ENCODE results near the gene CSMD2. TPM values are rescaled to one million over a fixed set of nuclear protein-coding genes. Genes with fewer than 3 reads are reported as not detected.

Gene CSMD2
- total RNA-seq, 1 experiment from 2014 or later: 0.22 TPM

DNA sequence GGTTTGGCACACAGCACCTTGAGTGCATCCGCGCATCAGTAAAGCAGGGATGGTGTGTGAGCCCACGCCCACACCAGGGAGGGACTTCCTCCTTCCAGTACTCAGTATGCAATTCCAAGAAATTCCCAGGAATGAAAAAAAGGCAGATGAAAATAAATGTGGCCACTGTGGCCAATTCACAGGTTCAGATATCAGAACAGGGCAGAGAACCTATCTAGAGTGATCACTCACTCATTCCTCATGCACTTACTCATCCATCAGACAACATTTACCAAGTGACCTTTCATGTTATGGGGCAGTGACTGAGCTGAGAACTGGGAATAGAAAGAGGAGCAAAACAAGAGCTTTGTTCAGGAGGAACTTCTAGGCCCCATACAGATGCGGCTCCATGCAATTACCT, 578.9 kb downstream of the CSMD2 start:
- CTCF ChIA-PET: no interaction called here
- Histone ChIP-seq H3K4me2 (ENCODE audit: low read length) (peak overlapping the region; percentile 18), H3K27ac (ENCODE audit: low read depth, low read length) (no peak overlapping the region), H3K27me3 (ENCODE audit: insufficient read depth, low read length) (peaks cover 7% of the 10 kb centered on the region; the same call in 1 of the 2 replicates), H3K4me1 (ENCODE audit: control insufficient read depth in 1 of 2, insufficient read depth in 2 of 2, low read length in 2 of 2) (peaks cover 3 to 22% of the 10 kb centered on the region in 2 experiments; a peak in 3 of 4 replicates), H3K79me2 (ENCODE audit: insufficient read depth, low read length) (no peaks in the 10 kb centered on the region), H3K9ac (ENCODE audit: low read length) (no peak overlapping the region), H2AFZ (ENCODE audit: low read depth, low read length, poor library complexity, severe bottlenecking) (no peak overlapping the region), H4K20me1 (ENCODE audit: insufficient read depth) (no peaks in the 10 kb centered on the region), H3K9me2 (ENCODE audit: insufficient read depth) (no peaks in the 10 kb centered on the region), H3K4me3 (replicated peaks in 1 of 2; ENCODE audit: low read depth in 1 of 2, low read length in 2 of 2) (no peak overlapping the region), H3K9me3 (ENCODE audit: control insufficient read depth in 1 of 2, insufficient read depth in 1 of 2, low read depth in 1 of 2, low read length in 2 of 2) (no peaks in the 10 kb centered on the region), H3K36me3 (ENCODE audit: control insufficient read depth in 1 of 2, insufficient read depth in 2 of 2, low read length in 2 of 2) (no peaks in the 10 kb centered on the region)
- intact Hi-C loops (cut with micrococcal nuclease): no loop called here
- BruUV-seq (replicated peaks): no TSS peak
- POLR2A ChIA-PET: no interaction called here
- DNase-seq (ENCODE audit: low read depth, low spot score) (peak; percentile 13), ATAC-seq (peak; percentile 79)
- RAD21 ChIA-PET (ENCODE audit: low non-redundant PET in 1 of 2, low total read pairs in 2 of 2, uncharacterized antibody in 2 of 2, unreplicated experiment in 2 of 2): no interaction called here
- peak; percentile 33; the same call in 1 of the 2 replicates for TF ChIP-seq JUND (IDR thresholded peaks at IDR 0.05)
- no peak for TF ChIP-seq RAD21 (IDR thresholded peaks at IDR 0.05; ENCODE audit: low read depth)
- no peak for TF ChIP-seq SP1 (IDR thresholded peaks at IDR 0.05; ENCODE audit: low read depth)
- TF ChIP-seq EGR1 (IDR thresholded peaks at IDR 0.05; ENCODE audit: low read depth): no peak
- 0 out of 2 replicates have a peak, but pooled peaks have one; percentile 36 for TF ChIP-seq FOSL1 (IDR thresholded peaks at IDR 0.05; ENCODE audit: low read depth)

GRCh38 chr1:33583567-33583966, 581.5 kb downstream of the CSMD2 start:
- Histone ChIP-seq H3K9me2 (ENCODE audit: insufficient read depth) (no peaks in the 10 kb centered on the region), H3K4me3 (replicated peaks in 1 of 2; ENCODE audit: low read depth in 1 of 2, low read length in 2 of 2) (no peak overlapping the region), H3K36me3 (ENCODE audit: control insufficient read depth in 1 of 2, insufficient read depth in 2 of 2, low read length in 2 of 2) (no peaks in the 10 kb centered on the region), H3K79me2 (ENCODE audit: insufficient read depth, low read length) (no peaks in the 10 kb centered on the region), H4K20me1 (ENCODE audit: insufficient read depth) (no peaks in the 10 kb centered on the region), H3K4me1 (ENCODE audit: control insufficient read depth in 1 of 2, insufficient read depth in 2 of 2, low read length in 2 of 2) (peaks cover 0 to 14% of the 10 kb centered on the region in 2 experiments; a peak in 2 of 4 replicates), H2AFZ (ENCODE audit: low read depth, low read length, poor library complexity, severe bottlenecking) (no peak overlapping the region), H3K27ac (ENCODE audit: low read depth, low read length) (no peak overlapping the region), H3K27me3 (ENCODE audit: insufficient read depth, low read length) (peaks cover 12% of the 10 kb centered on the region), H3K9ac (ENCODE audit: low read length) (no peak overlapping the region), H3K9me3 (ENCODE audit: control insufficient read depth in 1 of 2, insufficient read depth in 1 of 2, low read depth in 1 of 2, low read length in 2 of 2) (no peaks in the 10 kb centered on the region), H3K4me2 (ENCODE audit: low read length) (no peak overlapping the region)
- POLR2A ChIA-PET: no interaction called here
- RAD21 ChIA-PET (ENCODE audit: low non-redundant PET in 1 of 2, low total read pairs in 2 of 2, uncharacterized antibody in 2 of 2, unreplicated experiment in 2 of 2): no interaction called here
- DNase-seq (ENCODE audit: low read depth, low spot score): no peak
- intact Hi-C loops (cut with micrococcal nuclease): no loop called here
- TF ChIP-seq SP1 (IDR thresholded peaks at IDR 0.05; ENCODE audit: low read depth): no peak
- no peak for TF ChIP-seq ZNF274 (IDR thresholded peaks at IDR 0.05; ENCODE audit: low read depth, low read length)
- no peak for TF ChIP-seq EZH2 (IDR thresholded peaks at IDR 0.05)
- TF ChIP-seq EZH2phosphoT487 (IDR thresholded peaks at IDR 0.05; ENCODE audit: borderline replicate concordance): no peak
- TF ChIP-seq MAX (IDR thresholded peaks at IDR 0.05): no peak
- TF ChIP-seq SIN3A (IDR thresholded peaks at IDR 0.05; ENCODE audit: low read depth): no peak
- TF ChIP-seq ZBTB33 (IDR thresholded peaks at IDR 0.05; ENCODE audit: extremely low read depth, insufficient replicate concordance, low read length): no peak
- TF ChIP-seq TCF7L2 (IDR thresholded peaks at IDR 0.05; ENCODE audit: borderline replicate concordance, extremely low read depth, insufficient read depth, insufficient read length): no peak
- no peak for TF ChIP-seq CBX3 (IDR thresholded peaks at IDR 0.05; ENCODE audit: low read depth)
- no peak for TF ChIP-seq POLR2A (IDR thresholded peaks at IDR 0.05; ENCODE audit: borderline replicate concordance, extremely low read depth, insufficient read depth, insufficient read length)
- TF ChIP-seq EGR1 (IDR thresholded peaks at IDR 0.05; ENCODE audit: low read depth): no peak
- TF ChIP-seq FOSL1 (IDR thresholded peaks at IDR 0.05; ENCODE audit: low read depth): no peak
- TF ChIP-seq SRF (IDR thresholded peaks at IDR 0.05; ENCODE audit: low read depth): no peak
- no TSS peak for BruUV-seq (replicated peaks)
- CTCF ChIA-PET: no interaction called here
- no peak for ATAC-seq
